H9 (cell line): ENCODE data around the gene RILPL1. TPM values are rescaled to one million over a fixed set of nuclear protein-coding genes. Genes with fewer than 3 reads are reported as not detected.

Experiments used
- DNase-seq: peaks from one replicate; pipeline ENCODE4 v3.0.0-alpha.2; 2017
- H2AFZ ChIP-seq: one replicate; pipeline ENCODE4 v1.6.1; 2013; ENCODE audit warnings: mild to moderate bottlenecking, low read length, control low read depth, moderate library complexity
- H2AK5ac ChIP-seq: 2 replicates; pipeline ENCODE4 v1.6.1; 2013; ENCODE audit warnings: low read length, control low read depth, mixed read lengths; ENCODE audit not compliant: insufficient read length
- H2BK120ac ChIP-seq: one replicate; pipeline ENCODE4 v1.6.1; 2013; ENCODE audit warnings: low read depth, mild to moderate bottlenecking, low read length, control low read depth, inconsistent platforms; ENCODE audit not compliant: poor library complexity, severe bottlenecking
- H2BK12ac ChIP-seq: 2 replicates; pipeline ENCODE4 v1.6.1; 2013; ENCODE audit warnings: low read length, control low read depth, mixed read lengths, low read depth; ENCODE audit not compliant: insufficient read length
- H2BK15ac ChIP-seq: 2 replicates; pipeline ENCODE4 v1.6.1; 2013; ENCODE audit warnings: low read depth, low read length, control low read depth
- H2BK20ac ChIP-seq: one replicate; pipeline ENCODE4 v1.6.1; 2013; ENCODE audit warnings: low read depth, mild to moderate bottlenecking, low read length, control low read depth, inconsistent platforms; ENCODE audit not compliant: poor library complexity, severe bottlenecking
- H2BK5ac ChIP-seq: 2 replicates; pipeline ENCODE4 v1.6.1; 2013; ENCODE audit warnings: low read length, control low read depth, mixed read lengths; ENCODE audit not compliant: insufficient read length
- H3K14ac ChIP-seq: 2 replicates; pipeline ENCODE4 v1.6.1; 2013; ENCODE audit warnings: low read length, control low read depth; ENCODE audit not compliant: insufficient read depth
- H3K18ac ChIP-seq: 2 replicates; pipeline ENCODE4 v1.6.1; 2013; ENCODE audit warnings: low read depth, mild to moderate bottlenecking, mixed read lengths, low read length, control low read depth; ENCODE audit not compliant: insufficient read length
- H3K23ac ChIP-seq: 2 replicates; pipeline ENCODE4 v1.6.1; 2013; ENCODE audit warnings: low read length, control low read depth, mixed read lengths, low read depth; ENCODE audit not compliant: insufficient read length
- H3K23me2 ChIP-seq: 2 replicates; pipeline ENCODE4 v1.6.1; 2013; ENCODE audit warnings: low read depth, mild to moderate bottlenecking, mixed read lengths, low read length, control low read depth; ENCODE audit not compliant: insufficient read length, poor library complexity, severe bottlenecking
- H3K27ac ChIP-seq: 2 replicates; pipeline ENCODE4 v1.5.1; 2013; ENCODE audit warnings: low read length, control low read depth, mixed read lengths, low read depth; ENCODE audit not compliant: insufficient read length
- H3K27me3 ChIP-seq: 2 replicates; pipeline ENCODE4 v1.6.1; 2013; ENCODE audit warnings: low read length, control low read depth, inconsistent platforms; ENCODE audit not compliant: insufficient read depth
- H3K4ac ChIP-seq: 2 replicates; pipeline ENCODE4 v1.6.1; 2013; ENCODE audit warnings: low read depth, mild to moderate bottlenecking, control low read depth, inconsistent platforms, low read length, moderate library complexity
- H3K4me1 ChIP-seq: 2 replicates; pipeline ENCODE4 v1.6.1; 2013; ENCODE audit warnings: low read length, control low read depth, inconsistent platforms; ENCODE audit not compliant: insufficient read depth
- H3K4me2 ChIP-seq: 2 replicates; pipeline ENCODE4 v1.6.1; 2013; ENCODE audit warnings: low read length, control low read depth, mixed read lengths; ENCODE audit not compliant: insufficient read length, insufficient read depth
- H3K56ac ChIP-seq: 2 replicates; pipeline ENCODE4 v1.6.1; 2013; ENCODE audit warnings: low read depth, mild to moderate bottlenecking, mixed read lengths, low read length, control low read depth; ENCODE audit not compliant: insufficient read length
- H3K79me1 ChIP-seq: 2 replicates; pipeline ENCODE4 v1.6.1; 2013; ENCODE audit warnings: low read depth, mild to moderate bottlenecking, moderate library complexity, low read length, control low read depth, inconsistent platforms; ENCODE audit not compliant: insufficient read depth, poor library complexity, severe bottlenecking
- H3K79me2 ChIP-seq: 2 replicates; pipeline ENCODE4 v1.6.1; 2013; ENCODE audit warnings: low read length, control low read depth, inconsistent platforms; ENCODE audit not compliant: insufficient read depth
- H3K9ac ChIP-seq: 2 replicates; pipeline ENCODE4 v1.6.1; 2013; ENCODE audit warnings: low read length, control low read depth, mixed read lengths; ENCODE audit not compliant: insufficient read length; ENCODE audit errors: extremely low read depth
- H3K9me3 ChIP-seq: one replicate; pipeline ENCODE4 v1.6.1; 2013; ENCODE audit warnings: low read depth, low read length, inconsistent platforms; ENCODE audit not compliant: control insufficient read depth
- H3T11ph ChIP-seq: one replicate; pipeline ENCODE4 v1.6.1; 2013; ENCODE audit warnings: mild to moderate bottlenecking, low read length, control low read depth, inconsistent platforms
- H4K20me1 ChIP-seq: one replicate; pipeline ENCODE4 v1.6.1; 2013; ENCODE audit not compliant: control insufficient read depth, insufficient read length, insufficient read depth
- H4K5ac ChIP-seq: 2 replicates; pipeline ENCODE4 v1.6.1; 2013; ENCODE audit warnings: low read depth, mild to moderate bottlenecking, mixed read lengths, low read length, control low read depth; ENCODE audit not compliant: insufficient read length
- H4K8ac ChIP-seq: replicated peaks from 2 replicates; pipeline ENCODE4 v1.6.1; 2013; ENCODE audit warnings: low read length, control low read depth, mixed read lengths, low read depth; ENCODE audit not compliant: insufficient read length
- H4K91ac ChIP-seq: 2 replicates; pipeline ENCODE4 v1.6.1; 2013; ENCODE audit warnings: low read depth, mild to moderate bottlenecking, moderate library complexity, mixed read lengths, low read length, control low read depth; ENCODE audit not compliant: insufficient read length
- H3K27ac Mint-ChIP-seq, 3 experiments: 2 replicates in 2 of 3; 3 replicates in 1 of 3; pipeline ENCODE4 v1.8.0; 2020 to 2021; ENCODE audit warnings: mixed read lengths in 3 of 3, mild to moderate bottlenecking in 1 of 3, moderate library complexity in 1 of 3
- H3K27me3 Mint-ChIP-seq: 2 replicates; pipeline ENCODE4 v1.8.0; 2021; ENCODE audit warnings: low read depth, mild to moderate bottlenecking, moderate library complexity, mixed read lengths
- H3K36me3 Mint-ChIP-seq, 3 experiments: 2 replicates in 2 of 3; 3 replicates in 1 of 3; pipeline ENCODE4 v1.8.0; 2020 to 2021; ENCODE audit warnings: low read depth in 3 of 3, mixed read lengths in 3 of 3; ENCODE audit not compliant: insufficient read depth in 1 of 3
- H3K4me1 Mint-ChIP-seq, 2 experiments: 2 replicates each; pipeline ENCODE4 v1.8.0; 2020; ENCODE audit warnings: mixed read lengths in 2 of 2
- H3K4me3 Mint-ChIP-seq, 2 experiments: 2 replicates in 1 of 2; 3 replicates in 1 of 2; pipeline ENCODE4 v1.8.0; 2020 to 2021; ENCODE audit warnings: mild to moderate bottlenecking in 2 of 2, mixed read lengths in 2 of 2, moderate library complexity in 1 of 2
- H3K9me3 Mint-ChIP-seq, 2 experiments: 2 replicates in 1 of 2; 3 replicates in 1 of 2; pipeline ENCODE4 v1.8.0; 2020; ENCODE audit warnings: mild to moderate bottlenecking in 2 of 2, mixed read lengths in 2 of 2, moderate library complexity in 1 of 2
- CTCF ChIP-seq: fragments of 200-600 bp; sonication (generic); conservative IDR thresholded peaks from 3 replicates; pipeline ENCODE4 v1.8.0; 2021; ENCODE audit warnings: antibody characterized with exemption, mild to moderate bottlenecking
- WGBS: extraction: QIAGEN DNeasy Blood & Tissue Kit; methylation state at CpG from one replicate; pipeline ENCODE4 v1.1.7; 2013; ENCODE audit warnings: missing lambda C conversion rate, low lambda C conversion rate, mixed read lengths; ENCODE audit not compliant: insufficient read length; ENCODE audit errors: extremely low coverage; 5-methylcytosine and 5-hydroxymethylcytosine counted together
- total RNA-seq: library from RNA; stranded (reverse); gene quantifications from 2 replicates; pipeline ENCODE4 v1.2.1, GENCODE V29; 2021

The RILPL1 gene
- total RNA-seq, 1 experiment from 2014 or later = 8.1 TPM

- no peak overlapping the region for H3K4ac ChIP-seq
- H3K9ac ChIP-seq = no peak overlapping the region
- H3K18ac ChIP-seq = no peak overlapping the region
- no peak for DNase-seq
- H3K4me2 ChIP-seq = no peak overlapping the region
- no peaks in the 10 kb centered on the region for H3K27me3 Mint-ChIP-seq
- no peak overlapping the region for H2BK15ac ChIP-seq
- no peak overlapping the region for H4K91ac ChIP-seq
- no peaks in the 10 kb centered on the region for H3K9me3 Mint-ChIP-seq
- H3K23me2 ChIP-seq = no peaks in the 10 kb centered on the region
- H3T11ph ChIP-seq = no peak overlapping the region
- H4K20me1 ChIP-seq = no peaks in the 10 kb centered on the region
- no CpG with 5 or more reads among the region's 11 CpGs for WGBS
- no peak overlapping the region for H3K56ac ChIP-seq
- H2AFZ ChIP-seq = no peak overlapping the region
- H2BK12ac ChIP-seq = no peak overlapping the region
- no peak overlapping the region for H3K27ac ChIP-seq
- H2BK5ac ChIP-seq = no peak overlapping the region
- H2BK120ac ChIP-seq = no peak overlapping the region
- H3K36me3 Mint-ChIP-seq = no peaks in the 10 kb centered on the region
- H3K9me3 ChIP-seq = no peaks in the 10 kb centered on the region
- peaks cover 13 to 25% of the 10 kb centered on the region in 2 experiments for H3K4me1 Mint-ChIP-seq
- no peaks in the 10 kb centered on the region for H3K79me2 ChIP-seq
- no peak overlapping the region for H2BK20ac ChIP-seq
- H3K27ac Mint-ChIP-seq = no peak overlapping the region
- no peaks in the 10 kb centered on the region for H3K27me3 ChIP-seq
- H3K14ac ChIP-seq = no peak overlapping the region
- no peak overlapping the region for H3K23ac ChIP-seq
- TF ChIP-seq CTCF = no peak
- H4K5ac ChIP-seq = no peak overlapping the region
- H3K4me1 ChIP-seq = no peaks in the 10 kb centered on the region
- H3K4me3 Mint-ChIP-seq = no peak overlapping the region
- no peak overlapping the region for H2AK5ac ChIP-seq
- H3K79me1 ChIP-seq = no peaks in the 10 kb centered on the region
- H4K8ac ChIP-seq = no peak overlapping the region
These were observed 42.5 kb downstream of the RILPL1 start for GRCh38 chr12:123491056-123491455.
